Activated effector memory CD4-positive, alpha-beta T cell treated with Interleukin-2 at 50 U/mL for 16 hours (primary cell): Measurements from ENCODE around the gene DCANP1.

ENCODE experiments used
- DNase-seq: peaks from one replicate; pipeline ENCODE4 v3.0.0-alpha.2; 2020

The DCANP1 gene

GRCh38 chr5:135478938-135479337 is 31.8 kb upstream of the DCANP1 start:
- no peak for DNase-seq

- DNase-seq, result no peak
Measured at GRCh38 chr5:135477613-135478066, 30.5 kb upstream of the DCANP1 start.

GRCh38 chr5:135476615-135477581 is 29.8 kb upstream of the DCANP1 start:
- DNase-seq, result no peak

GRCh38 chr5:135473956-135474670 is 27.0 kb upstream of the DCANP1 start:
- DNase-seq, result no peak

- DNase-seq, result no peak
Measured at GRCh38 chr5:135472141-135472540, 25.0 kb upstream of the DCANP1 start.

GRCh38 chr5:135471726-135472125 is 24.6 kb upstream of the DCANP1 start:
- no peak for DNase-seq

GRCh38 chr5:135469911-135470310 is 22.8 kb upstream of the DCANP1 start:
- DNase-seq, result no peak

- no peak for DNase-seq
Measured at GRCh38 chr5:135468541-135468940, 21.4 kb upstream of the DCANP1 start.

GRCh38 chr5:135467871-135468485 is 20.8 kb upstream of the DCANP1 start:
- no peak for DNase-seq

GRCh38 chr5:135467051-135467625 is 20.0 kb upstream of the DCANP1 start:
- DNase-seq, result no peak

- DNase-seq, result peak; percentile 28
Measured at GRCh38 chr5:135466178-135467050, 19.3 kb upstream of the DCANP1 start.

GRCh38 chr5:135465391-135466122 is 18.4 kb upstream of the DCANP1 start:
- DNase-seq, result no peak

GRCh38 chr5:135462304-135462703 is 15.2 kb upstream of the DCANP1 start:
- peak; percentile 5 for DNase-seq

- no peak for DNase-seq
Measured at GRCh38 chr5:135461481-135462151, 14.5 kb upstream of the DCANP1 start.

- no peak for DNase-seq
Measured at GRCh38 chr5:135460246-135461033, 13.3 kb upstream of the DCANP1 start.

- DNase-seq, result no peak
Measured at GRCh38 chr5:135458921-135459331, 11.8 kb upstream of the DCANP1 start.

GRCh38 chr5:135458356-135458755 is 11.2 kb upstream of the DCANP1 start:
- DNase-seq, result no peak

GRCh38 chr5:135457424-135458071 is 10.4 kb upstream of the DCANP1 start:
- peak; percentile 28 for DNase-seq
